ENCODE data around the gene MAD1L1. TPM values are rescaled to one million over a fixed set of nuclear protein-coding genes. Genes with fewer than 3 reads are reported as not detected.

MAD1L1 gene
- total and polyA plus RNA-seq, 8 donors = 12.8 to 469 (median 27.3) TPM

- 92 to 96% (median 94%) methylated on average over 25 of the region's 25 CpGs for WGBS, 5 donors
- intact Hi-C loops (cut with DNase I; ENCODE audit: low total_unique reads) = no loop called here
- DNase-seq = no peak
- H3K9me3 ChIP-seq = no peaks in the 10 kb centered on the region
- H3K4me1 ChIP-seq = no peaks in the 10 kb centered on the region
- no peak overlapping the region for H3K27ac ChIP-seq
- H3K27me3 ChIP-seq = no peaks in the 10 kb centered on the region
- peaks cover 0 to 30% (median 14%) of the 10 kb centered on the region in 4 donors for H3K36me3 ChIP-seq
- TF ChIP-seq CTCF (IDR thresholded peaks at IDR 0.05) (no peak), EP300 (IDR thresholded peaks at IDR 0.05) (no peak), POLR2AphosphoS5 (IDR thresholded peaks at IDR 0.05) (no peak), POLR2A (IDR thresholded peaks at IDR 0.05) (no peak)
- H3K4me3 ChIP-seq = no peak overlapping the region
Measured at GRCh38 chr7:1964211-1964912, 268.4 kb downstream of the MAD1L1 start.

GRCh38 chr7:1963575-1963974 lies 269.2 kb downstream of the MAD1L1 start:
- Histone ChIP-seq H3K27me3 (no peaks in the 10 kb centered on the region), H3K4me3 (no peak overlapping the region), H3K4me1 (no peaks in the 10 kb centered on the region), H3K9me3 (no peaks in the 10 kb centered on the region), H3K27ac (no peak overlapping the region), H3K36me3 (peaks cover 0 to 30% (median 14%) of the 10 kb centered on the region in 4 donors)
- 84 to 94% (median 92%) methylated on average over 5 to 15 of the region's 15 CpGs for WGBS, 5 donors
- intact Hi-C loops (cut with DNase I; ENCODE audit: low total_unique reads) = no loop called here
- no peak for DNase-seq
- no peak for TF ChIP-seq CTCF (IDR thresholded peaks at IDR 0.05)
- no peak for TF ChIP-seq POLR2A (IDR thresholded peaks at IDR 0.05)
- TF ChIP-seq POLR2AphosphoS5 (IDR thresholded peaks at IDR 0.05) = no peak
- TF ChIP-seq EP300 (IDR thresholded peaks at IDR 0.05) = no peak

- H3K9me3 ChIP-seq = no peaks in the 10 kb centered on the region
- intact Hi-C loops (cut with DNase I; ENCODE audit: low total_unique reads) = no loop called here
- 79 to 90% (median 85%) methylated on average over 15 of the region's 15 CpGs for WGBS, 5 donors
- H3K36me3 ChIP-seq = peaks cover 0 to 33% (median 11%) of the 10 kb centered on the region in 4 donors
- TF ChIP-seq POLR2AphosphoS5 (IDR thresholded peaks at IDR 0.05) (no peak), CTCF (IDR thresholded peaks at IDR 0.05) (no peak), EP300 (IDR thresholded peaks at IDR 0.05) (no peak), POLR2A (IDR thresholded peaks at IDR 0.05) (no peak)
- no peak overlapping the region for H3K27ac ChIP-seq
- H3K4me1 ChIP-seq = no peaks in the 10 kb centered on the region
- H3K27me3 ChIP-seq = no peaks in the 10 kb centered on the region
- no peak for DNase-seq
- no peak overlapping the region for H3K4me3 ChIP-seq
Measured at GRCh38 chr7:1961701-1962276, 271.0 kb downstream of the MAD1L1 start.

GRCh38 chr7:1959305-1959704 lies 273.4 kb downstream of the MAD1L1 start:
- H3K27me3 ChIP-seq = no peaks in the 10 kb centered on the region
- no peaks in the 10 kb centered on the region for H3K9me3 ChIP-seq
- H3K27ac ChIP-seq = no peak overlapping the region
- no peak overlapping the region for H3K4me3 ChIP-seq
- WGBS, 5 donors = 94 to 98% (median 95%) methylated on average over 13 of the region's 13 CpGs
- H3K36me3 ChIP-seq = peaks cover 0 to 34% (median 17%) of the 10 kb centered on the region in 4 donors
- no peaks in the 10 kb centered on the region for H3K4me1 ChIP-seq
- no peak for TF ChIP-seq POLR2AphosphoS5 (IDR thresholded peaks at IDR 0.05)
- no peak for TF ChIP-seq POLR2A (IDR thresholded peaks at IDR 0.05)
- TF ChIP-seq EP300 (IDR thresholded peaks at IDR 0.05) = no peak
- no peak for TF ChIP-seq CTCF (IDR thresholded peaks at IDR 0.05)
- intact Hi-C loops (cut with DNase I; ENCODE audit: low total_unique reads) = no loop called here
- no peak for DNase-seq
